Subcutaneous adipose tissue (tissue), 4 donors: ENCODE results near the gene SLC25A21. TPM values are rescaled to one million over a fixed set of nuclear protein-coding genes. Genes with fewer than 3 reads are reported as not detected.

Experiments
- CTCF ChIP-seq: fragments of 450-650 bp; IDR thresholded peaks from one replicate; pipeline ENCODE4 v1.5.1; 2016; ENCODE audit warnings: low read depth, mild to moderate bottlenecking, control low read depth, antibody characterized with exemption, moderate library complexity
- total RNA-seq, 4 donors: library from RNA; depleted of rRNA; stranded (reverse); fragments of >200 nt; gene quantifications; one replicate each; pipeline ENCODE4 v1.1.0, GENCODE V29; 2016

Gene SLC25A21
- total RNA-seq, 4 donors from 2014 or later: 0.98 to 1.1 TPM; not detected in 2

- no peak for TF ChIP-seq CTCF
These were observed 471.3 kb downstream of the SLC25A21 start for GRCh38 chr14:36701132-36701531.

GRCh38 chr14:36700651-36701050 is 471.8 kb downstream of the SLC25A21 start:
- no peak for TF ChIP-seq CTCF

- no peak for TF ChIP-seq CTCF
These were observed 481.9 kb downstream of the SLC25A21 start for GRCh38 chr14:36690311-36691040.

- no peak for TF ChIP-seq CTCF
These were observed 487.5 kb downstream of the SLC25A21 start for GRCh38 chr14:36684946-36685345.

- TF ChIP-seq CTCF: no peak
These were observed 489.2 kb downstream of the SLC25A21 start for GRCh38 chr14:36683083-36683724.

GRCh38 chr14:36682338-36682737 is 490.1 kb downstream of the SLC25A21 start:
- TF ChIP-seq CTCF: no peak

GRCh38 chr14:36676236-36676635 is 496.2 kb downstream of the SLC25A21 start:
- no peak for TF ChIP-seq CTCF
